ENCODE measurements around the gene SLC37A3.
A peak's percentile ranks its signal among the peaks of the same experiment; 100 is the strongest.
"Not testable (repeated sequence)": the region's sequence is repeated elsewhere in the genome, so short reads cannot be mapped to it uniquely, and the experiment has no call there.

SLC37A3 gene

GRCh38 chr7:140397784-140398750 lies at the start of gene SLC37A3:
Gene SLC37A3, minus strand, starts transcription at chr7:140398530. Its CDS starts 16,004 bp downstream, at chr7:140382526.
- Mint-ChIP-seq H3K9me3 (ENCODE audit: low read depth) (no peaks in the 10 kb centered on the region), H3K36me3 (peaks cover 3% of the 10 kb centered on the region), H3K4me1 (ENCODE audit: low read depth) (peaks cover 33% of the 10 kb centered on the region), H3K27ac (peak within 1 kb of the TSS; percentile 75), H3K4me3 (peak within 1 kb of the TSS; percentile 94), H3K27me3 (no peaks in the 10 kb centered on the region)

- Mint-ChIP-seq H3K27ac (no peak overlapping the region), H3K27me3 (no peaks in the 10 kb centered on the region), H3K4me3 (no peak overlapping the region), H3K36me3 (peaks cover 3% of the 10 kb centered on the region), H3K9me3 (ENCODE audit: low read depth) (no peaks in the 10 kb centered on the region), H3K4me1 (ENCODE audit: low read depth) (peaks cover 31% of the 10 kb centered on the region)
Observed at GRCh38 chr7:140447841-140448240, 49.5 kb upstream of the SLC37A3 start.

- Mint-ChIP-seq H3K27ac (no peak overlapping the region), H3K27me3 (no peaks in the 10 kb centered on the region), H3K4me3 (no peak overlapping the region), H3K9me3 (ENCODE audit: low read depth) (no peaks in the 10 kb centered on the region), H3K4me1 (ENCODE audit: low read depth) (peaks cover 27% of the 10 kb centered on the region), H3K36me3 (no peaks in the 10 kb centered on the region)
Observed at GRCh38 chr7:140446467-140446866, 48.1 kb upstream of the SLC37A3 start.

GRCh38 chr7:140441519-140441918 lies 43.2 kb upstream of the SLC37A3 start:
- Mint-ChIP-seq H3K4me1 (ENCODE audit: low read depth) (peaks cover 5% of the 10 kb centered on the region), H3K36me3 (no peaks in the 10 kb centered on the region), H3K27ac (no peak overlapping the region), H3K9me3 (ENCODE audit: low read depth) (no peaks in the 10 kb centered on the region), H3K27me3 (no peaks in the 10 kb centered on the region), H3K4me3 (no peak overlapping the region)

GRCh38 chr7:140440593-140440992 lies 42.3 kb upstream of the SLC37A3 start:
- Mint-ChIP-seq H3K27ac (no peak overlapping the region), H3K36me3 (no peaks in the 10 kb centered on the region)

GRCh38 chr7:140439359-140439758 lies 41.0 kb upstream of the SLC37A3 start:
- Mint-ChIP-seq H3K4me1 (ENCODE audit: low read depth) (peaks cover 5% of the 10 kb centered on the region), H3K27me3 (no peaks in the 10 kb centered on the region), H3K36me3 (no peaks in the 10 kb centered on the region), H3K9me3 (ENCODE audit: low read depth) (no peaks in the 10 kb centered on the region), H3K27ac (no peak overlapping the region), H3K4me3 (no peak overlapping the region)

More at GRCh38 chr7:140440593-140440992, 42.3 kb upstream of the SLC37A3 start:
- Mint-ChIP-seq H3K4me3 (no peak overlapping the region), H3K4me1 (ENCODE audit: low read depth) (peaks cover 5% of the 10 kb centered on the region), H3K9me3 (ENCODE audit: low read depth) (no peaks in the 10 kb centered on the region), H3K27me3 (no peaks in the 10 kb centered on the region)

GRCh38 chr7:140435252-140435895 lies 37.0 kb upstream of the SLC37A3 start:
- H3K4me3 Mint-ChIP-seq, result no peak overlapping the region
- H3K9me3 Mint-ChIP-seq (ENCODE audit: low read depth), result no peaks in the 10 kb centered on the region
- H3K27me3 Mint-ChIP-seq, result no peaks in the 10 kb centered on the region
- H3K4me1 Mint-ChIP-seq (ENCODE audit: low read depth), result peaks cover 5% of the 10 kb centered on the region
- H3K36me3 Mint-ChIP-seq, result no peaks in the 10 kb centered on the region
- no peak overlapping the region for H3K27ac Mint-ChIP-seq

- H3K27me3 Mint-ChIP-seq, result no peaks in the 10 kb centered on the region
- no peaks in the 10 kb centered on the region for H3K36me3 Mint-ChIP-seq
- H3K4me1 Mint-ChIP-seq (ENCODE audit: low read depth), result no peaks in the 10 kb centered on the region
- no peak overlapping the region for H3K4me3 Mint-ChIP-seq
- H3K9me3 Mint-ChIP-seq (ENCODE audit: low read depth), result no peaks in the 10 kb centered on the region
- no peak overlapping the region for H3K27ac Mint-ChIP-seq
Observed at GRCh38 chr7:140433396-140433795, 35.1 kb upstream of the SLC37A3 start.

GRCh38 chr7:140426130-140426529 lies 27.8 kb upstream of the SLC37A3 start:
- peaks cover 8% of the 10 kb centered on the region for H3K36me3 Mint-ChIP-seq
- no peaks in the 10 kb centered on the region for H3K27me3 Mint-ChIP-seq
- H3K27ac Mint-ChIP-seq, result no peak overlapping the region
- H3K9me3 Mint-ChIP-seq (ENCODE audit: low read depth), result no peaks in the 10 kb centered on the region
- no peaks in the 10 kb centered on the region for H3K4me1 Mint-ChIP-seq (ENCODE audit: low read depth)
- H3K4me3 Mint-ChIP-seq, result no peak overlapping the region

- no peak overlapping the region for H3K4me3 Mint-ChIP-seq
- H3K4me1 Mint-ChIP-seq (ENCODE audit: low read depth), result no peaks in the 10 kb centered on the region
- H3K36me3 Mint-ChIP-seq, result peaks cover 8% of the 10 kb centered on the region
- H3K9me3 Mint-ChIP-seq (ENCODE audit: low read depth), result no peaks in the 10 kb centered on the region
- no peak overlapping the region for H3K27ac Mint-ChIP-seq
- H3K27me3 Mint-ChIP-seq, result no peaks in the 10 kb centered on the region
Observed at GRCh38 chr7:140425718-140426117, 27.4 kb upstream of the SLC37A3 start.

GRCh38 chr7:140423501-140423900 lies 25.2 kb upstream of the SLC37A3 start:
- H3K27ac Mint-ChIP-seq, result no peak overlapping the region
- H3K36me3 Mint-ChIP-seq, result peaks cover 8% of the 10 kb centered on the region
- H3K27me3 Mint-ChIP-seq, result no peaks in the 10 kb centered on the region
- H3K9me3 Mint-ChIP-seq (ENCODE audit: low read depth), result no peaks in the 10 kb centered on the region
- no peak overlapping the region for H3K4me3 Mint-ChIP-seq
- no peaks in the 10 kb centered on the region for H3K4me1 Mint-ChIP-seq (ENCODE audit: low read depth)

- Mint-ChIP-seq H3K4me1 (ENCODE audit: low read depth) (peaks cover 9% of the 10 kb centered on the region), H3K27me3 (no peaks in the 10 kb centered on the region), H3K9me3 (ENCODE audit: low read depth) (no peaks in the 10 kb centered on the region), H3K4me3 (no peak overlapping the region), H3K27ac (no peak overlapping the region), H3K36me3 (peaks cover 7% of the 10 kb centered on the region)
Observed at GRCh38 chr7:140421521-140421920, 23.2 kb upstream of the SLC37A3 start.

GRCh38 chr7:140418653-140419052 lies 20.3 kb upstream of the SLC37A3 start:
- Mint-ChIP-seq H3K36me3 (peaks cover 11% of the 10 kb centered on the region), H3K27ac (no peak overlapping the region), H3K9me3 (ENCODE audit: low read depth) (no peaks in the 10 kb centered on the region), H3K4me3 (no peak overlapping the region), H3K27me3 (no peaks in the 10 kb centered on the region), H3K4me1 (ENCODE audit: low read depth) (peaks cover 9% of the 10 kb centered on the region)

GRCh38 chr7:140418156-140418472 lies 19.8 kb upstream of the SLC37A3 start:
- H3K4me3 Mint-ChIP-seq; H3K4me1 Mint-ChIP-seq (ENCODE audit: low read depth); H3K9me3 Mint-ChIP-seq (ENCODE audit: low read depth); H3K27me3 Mint-ChIP-seq; H3K27ac Mint-ChIP-seq: not testable (repeated sequence)
- peaks cover 11% of the 10 kb centered on the region for H3K36me3 Mint-ChIP-seq

- Mint-ChIP-seq H3K4me1 (ENCODE audit: low read depth) (peaks cover 9% of the 10 kb centered on the region), H3K27ac (peak overlapping the region; percentile 67), H3K36me3 (peaks cover 13% of the 10 kb centered on the region), H3K27me3 (no peaks in the 10 kb centered on the region), H3K9me3 (ENCODE audit: low read depth) (no peaks in the 10 kb centered on the region), H3K4me3 (no peak overlapping the region)
Observed at GRCh38 chr7:140417456-140418155, 19.3 kb upstream of the SLC37A3 start.
